Measurements from ENCODE around the gene FLNB. TPM values are rescaled to one million over a fixed set of nuclear protein-coding genes. Genes with fewer than 3 reads are reported as not detected.

The FLNB gene
- total RNA-seq, 1 experiment from 2014 or later, result 147 TPM

- Mint-ChIP-seq H3K36me3 (ENCODE audit: insufficient read depth, unreplicated experiment) (no peaks in the 10 kb centered on the region), H3K4me1 (ENCODE audit: low read depth, unreplicated experiment) (peaks cover 28% of the 10 kb centered on the region), H3K4me3 (ENCODE audit: low read depth, unreplicated experiment) (no peak overlapping the region), H3K27ac (ENCODE audit: unreplicated experiment) (no peak overlapping the region), H3K9me3 (ENCODE audit: low read depth, unreplicated experiment) (no peaks in the 10 kb centered on the region), H3K27me3 (ENCODE audit: unreplicated experiment) (no peaks in the 10 kb centered on the region)
- CTCF ChIA-PET, result no interaction called here
- TF ChIP-seq, protein P1, sequence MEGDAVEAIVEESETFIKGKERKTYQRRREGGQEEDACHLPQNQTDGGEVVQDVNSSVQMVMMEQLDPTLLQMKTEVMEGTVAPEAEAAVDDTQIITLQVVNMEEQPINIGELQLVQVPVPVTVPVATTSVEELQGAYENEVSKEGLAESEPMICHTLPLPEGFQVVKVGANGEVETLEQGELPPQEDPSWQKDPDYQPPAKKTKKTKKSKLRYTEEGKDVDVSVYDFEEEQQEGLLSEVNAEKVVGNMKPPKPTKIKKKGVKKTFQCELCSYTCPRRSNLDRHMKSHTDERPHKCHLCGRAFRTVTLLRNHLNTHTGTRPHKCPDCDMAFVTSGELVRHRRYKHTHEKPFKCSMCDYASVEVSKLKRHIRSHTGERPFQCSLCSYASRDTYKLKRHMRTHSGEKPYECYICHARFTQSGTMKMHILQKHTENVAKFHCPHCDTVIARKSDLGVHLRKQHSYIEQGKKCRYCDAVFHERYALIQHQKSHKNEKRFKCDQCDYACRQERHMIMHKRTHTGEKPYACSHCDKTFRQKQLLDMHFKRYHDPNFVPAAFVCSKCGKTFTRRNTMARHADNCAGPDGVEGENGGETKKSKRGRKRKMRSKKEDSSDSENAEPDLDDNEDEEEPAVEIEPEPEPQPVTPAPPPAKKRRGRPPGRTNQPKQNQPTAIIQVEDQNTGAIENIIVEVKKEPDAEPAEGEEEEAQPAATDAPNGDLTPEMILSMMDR (IDR thresholded peaks at IDR 0.05; ENCODE audit: unreplicated experiment), result no peak
- DNase-seq, result no peak
- BruUV-seq (replicated peaks), result no TSS peak
- intact Hi-C loops (cut with micrococcal nuclease; ENCODE audit: unreplicated experiment), result no loop called here
These were observed 25.5 kb upstream of the FLNB start for GRCh38 chr3:57982561-57983243.

GRCh38 chr3:57983734-57984518 lies 24.3 kb upstream of the FLNB start:
- no peak for DNase-seq
- Mint-ChIP-seq H3K4me3 (ENCODE audit: low read depth, unreplicated experiment) (no peak overlapping the region), H3K9me3 (ENCODE audit: low read depth, unreplicated experiment) (no peaks in the 10 kb centered on the region), H3K27ac (ENCODE audit: unreplicated experiment) (no peak overlapping the region), H3K27me3 (ENCODE audit: unreplicated experiment) (no peaks in the 10 kb centered on the region), H3K4me1 (ENCODE audit: low read depth, unreplicated experiment) (peaks cover 22% of the 10 kb centered on the region), H3K36me3 (ENCODE audit: insufficient read depth, unreplicated experiment) (no peaks in the 10 kb centered on the region)
- TF ChIP-seq, protein P1 (IDR thresholded peaks at IDR 0.05; ENCODE audit: unreplicated experiment), result no peak
- CTCF ChIA-PET, result no interaction called here
- no TSS peak for BruUV-seq (replicated peaks)
- intact Hi-C loops (cut with micrococcal nuclease; ENCODE audit: unreplicated experiment), result no loop called here

- CTCF ChIA-PET, result interaction anchor here (0.6 kb wide), 1 partner anchor 233 kb away, joined by 4 read pairs; no protein-coding TSS in a partner anchor
- BruUV-seq (replicated peaks), result no TSS peak
- no peak overlapping the region for H3K27ac Mint-ChIP-seq (ENCODE audit: unreplicated experiment)
- H3K27me3 Mint-ChIP-seq (ENCODE audit: unreplicated experiment), result no peaks in the 10 kb centered on the region
- H3K9me3 Mint-ChIP-seq (ENCODE audit: low read depth, unreplicated experiment), result no peaks in the 10 kb centered on the region
- H3K4me1 Mint-ChIP-seq (ENCODE audit: low read depth, unreplicated experiment), result peaks cover 22% of the 10 kb centered on the region
- H3K4me3 Mint-ChIP-seq (ENCODE audit: low read depth, unreplicated experiment), result no peak overlapping the region
- H3K36me3 Mint-ChIP-seq (ENCODE audit: insufficient read depth, unreplicated experiment), result no peaks in the 10 kb centered on the region
- intact Hi-C loops (cut with micrococcal nuclease; ENCODE audit: unreplicated experiment), result no loop called here
- no peak for DNase-seq
- TF ChIP-seq, protein P1 (IDR thresholded peaks at IDR 0.05; ENCODE audit: unreplicated experiment), result no peak
These were observed 22.8 kb upstream of the FLNB start for GRCh38 chr3:57985176-57985983.

- intact Hi-C loops (cut with micrococcal nuclease; ENCODE audit: unreplicated experiment), result no loop called here
- peaks cover 22% of the 10 kb centered on the region for H3K4me1 Mint-ChIP-seq (ENCODE audit: low read depth, unreplicated experiment)
- BruUV-seq (replicated peaks), result no TSS peak
- no peak for DNase-seq
- CTCF ChIA-PET, result no interaction called here
- H3K4me3 Mint-ChIP-seq (ENCODE audit: low read depth, unreplicated experiment), result no peak overlapping the region
- no peaks in the 10 kb centered on the region for H3K9me3 Mint-ChIP-seq (ENCODE audit: low read depth, unreplicated experiment)
- TF ChIP-seq, protein P1 (IDR thresholded peaks at IDR 0.05; ENCODE audit: unreplicated experiment), result no peak
- no peaks in the 10 kb centered on the region for H3K27me3 Mint-ChIP-seq (ENCODE audit: unreplicated experiment)
- no peaks in the 10 kb centered on the region for H3K36me3 Mint-ChIP-seq (ENCODE audit: insufficient read depth, unreplicated experiment)
- no peak overlapping the region for H3K27ac Mint-ChIP-seq (ENCODE audit: unreplicated experiment)
These were observed 22.3 kb upstream of the FLNB start for GRCh38 chr3:57985984-57986246.

Measured in Calu3 (cell line).